ENCODE results near the gene MTFR1L.

GRCh38 chr1:25870614-25871013 lies 50.9 kb downstream of the MTFR1L start:
- no peak for TF ChIP-seq U2AF2 (optimal IDR thresholded peaks at IDR 0.05; ENCODE audit: low read depth, low read length)
- TF ChIP-seq CTCF (IDR thresholded peaks at IDR 0.05 in 2 of 3, conservative IDR thresholded peaks at IDR 0.05 in 1 of 3; ENCODE audit: insufficient read depth in 2 of 3, low read depth in 1 of 3, low read length in 3 of 3), result no peak
- TF ChIP-seq FOSL1 (tag; conservative IDR thresholded peaks at IDR 0.05), result no peak
- no peak for TF ChIP-seq WHSC1 (IDR thresholded peaks at IDR 0.05; ENCODE audit: low read length)
- no peak for TF ChIP-seq EZH2 (IDR thresholded peaks at IDR 0.05; ENCODE audit: borderline replicate concordance, low read depth, low read length)
- no peak for TF ChIP-seq HMG20B (CRISPR knock-in tag; IDR thresholded peaks at IDR 0.05)
- no peak for TF ChIP-seq POLR3A (IDR thresholded peaks at IDR 0.05; ENCODE audit: borderline replicate concordance, extremely low read depth, insufficient read depth, insufficient read length)
- TF ChIP-seq, protein P1, sequence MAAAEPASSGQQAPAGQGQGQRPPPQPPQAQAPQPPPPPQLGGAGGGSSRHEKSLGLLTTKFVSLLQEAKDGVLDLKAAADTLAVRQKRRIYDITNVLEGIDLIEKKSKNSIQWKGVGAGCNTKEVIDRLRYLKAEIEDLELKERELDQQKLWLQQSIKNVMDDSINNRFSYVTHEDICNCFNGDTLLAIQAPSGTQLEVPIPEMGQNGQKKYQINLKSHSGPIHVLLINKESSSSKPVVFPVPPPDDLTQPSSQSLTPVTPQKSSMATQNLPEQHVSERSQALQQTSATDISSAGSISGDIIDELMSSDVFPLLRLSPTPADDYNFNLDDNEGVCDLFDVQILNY (CRISPR knock-in tag; IDR thresholded peaks at IDR 0.05), result no peak
- TF ChIP-seq ZNF830 (CRISPR knock-in tag; IDR thresholded peaks at IDR 0.05), result no peak
- no peak for TF ChIP-seq POLR2A (conservative IDR thresholded peaks at IDR 0.05)
